Aorta (tissue), 5 donors: ENCODE measurements around the gene SLC25A25. TPM values are rescaled to one million over a fixed set of nuclear protein-coding genes. Genes with fewer than 3 reads are reported as not detected.

ENCODE experiments used
- ATAC-seq: fragments of 200-7000 bp; cut with Tn5 transposase; one replicate; pipeline ENCODE4 v1.9.1; 2022; ENCODE audit warnings: moderate library complexity; ENCODE audit not compliant: low FRiP score
- DNase-seq, 2 donors: peaks; one replicate each; pipeline ENCODE4 v3.0.0-alpha.2; 2020
- H3K27ac ChIP-seq, 2 donors: one replicate each; pipeline ENCODE4 v1.5.1; 2013; ENCODE audit warnings: low read length in 2 of 2, mild to moderate bottlenecking in 2 of 2, moderate library complexity in 2 of 2, control low read depth in 1 of 2, inconsistent platforms in 1 of 2, low read depth in 1 of 2
- H3K27me3 ChIP-seq, 2 donors: one replicate each; pipeline ENCODE4 v1.6.1; 2013; ENCODE audit warnings: control low read depth in 1 of 2, low read length in 1 of 2, mild to moderate bottlenecking in 1 of 2, moderate library complexity in 1 of 2; ENCODE audit not compliant: insufficient read depth in 2 of 2, control insufficient read depth in 1 of 2
- H3K36me3 ChIP-seq, 2 donors: one replicate each; pipeline ENCODE4 v1.6.1; 2013; ENCODE audit warnings: control low read depth in 1 of 2, low read length in 1 of 2, mild to moderate bottlenecking in 1 of 2; ENCODE audit not compliant: insufficient read depth in 2 of 2, control insufficient read depth in 1 of 2
- H3K4me1 ChIP-seq, 2 donors: one replicate each; pipeline ENCODE4 v1.6.1; 2013; ENCODE audit warnings: low read length in 2 of 2, control low read depth in 1 of 2, mild to moderate bottlenecking in 1 of 2, moderate library complexity in 1 of 2; ENCODE audit not compliant: insufficient read depth in 2 of 2, control insufficient read depth in 1 of 2
- H3K4me3 ChIP-seq, 2 donors: one replicate each; pipeline ENCODE4 v1.5.1; 2013; ENCODE audit warnings: low read length in 2 of 2, control low read depth in 1 of 2, mild to moderate bottlenecking in 1 of 2
- H3K9me3 ChIP-seq: one replicate; pipeline ENCODE4 v1.6.1; 2013; ENCODE audit warnings: mild to moderate bottlenecking, low read length; ENCODE audit not compliant: control insufficient read depth
- WGBS, 2 donors: extraction: QIAGEN DNeasy Blood & Tissue Kit; methylation state at CpG; one replicate each; pipeline ENCODE4 v1.1.7; 2013; 5-methylcytosine and 5-hydroxymethylcytosine counted together
- intact Hi-C, 2 donors: fragments of 100-400 bp; cut with DNase I; formaldehyde crosslinking; loops; one replicate each; pipeline versions ENCODE4 v1.14.2 to v1.15.0; 2022
- polyA plus RNA-seq, 2 donors: library from polyadenylated mRNA; stranded (reverse); fragments of 200-250 nt; gene quantifications; one replicate each; pipeline ENCODE4 v1.2.3, GENCODE V29; 2013
- total RNA-seq, 2 donors: library from RNA; stranded (reverse); fragmentation: NEBNext Ultra II Directional; extraction: Animal tissue kit (Norgen Biotek cat#: 25700); gene quantifications; one replicate each; pipeline ENCODE4 v1.2.1, GENCODE V29; 2021
- donor health status: healthy with polysubstance abuse.
- donor health status: Bipolar disorder and iron deficiency.
- donor health status: DM: no; HTN: no; CAD: no.
- donor health status: DM: no; HTN: no; CAD: no.
- donor health status: DM: yes; HTN: yes; CAD: no.

Gene SLC25A25
- total and polyA plus RNA-seq, 4 donors, result 9.8 to 40.9 (median 15.3) TPM

GRCh38 chr9:128101690-128102089, 33.7 kb downstream of the SLC25A25 start:
- Histone ChIP-seq H3K9me3 (no peaks in the 10 kb centered on the region), H3K36me3 (peaks cover 0 to 7% of the 10 kb centered on the region in 2 donors), H3K27me3 (no peaks in the 10 kb centered on the region), H3K4me3 (no peak overlapping the region), H3K4me1 (no peaks in the 10 kb centered on the region), H3K27ac (no peak overlapping the region)
- intact Hi-C loops, result loop anchor here in 1 of 2 donors (5.0 kb wide), 1 partner anchor 39 kb away; no protein-coding TSS in a partner anchor
- DNase-seq (peak in 1 of 2 donors; percentile 77), ATAC-seq (no peak)
- WGBS, 2 donors, result 80 to 81% methylated on average over 20 of the region's 20 CpGs

DNA sequence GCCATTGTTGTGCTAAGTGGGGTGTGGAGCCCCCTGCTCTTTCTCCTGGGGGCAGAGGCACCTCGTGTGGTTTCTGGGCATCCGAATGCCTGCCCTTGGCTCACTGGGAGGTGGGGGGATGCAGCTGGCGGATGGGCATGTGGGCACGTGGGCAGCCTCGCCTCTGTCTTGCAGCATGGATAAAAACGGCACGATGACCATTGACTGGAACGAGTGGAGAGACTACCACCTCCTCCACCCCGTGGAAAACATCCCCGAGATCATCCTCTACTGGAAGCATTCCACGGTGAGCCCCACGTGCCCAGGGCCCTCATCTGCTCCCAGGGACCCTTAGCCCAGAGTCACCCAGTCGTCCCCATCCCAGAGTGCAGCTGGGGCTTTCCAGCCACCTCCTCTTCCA, 34.2 kb downstream of the SLC25A25 start:
- Histone ChIP-seq H3K4me3 (no peak overlapping the region), H3K27me3 (no peaks in the 10 kb centered on the region), H3K27ac (no peak overlapping the region), H3K36me3 (peaks cover 0 to 11% of the 10 kb centered on the region in 2 donors), H3K9me3 (no peaks in the 10 kb centered on the region), H3K4me1 (no peaks in the 10 kb centered on the region)
- DNase-seq, result peak in 1 of 2 donors; percentile 54
- 83 to 84% methylated on average over 13 of the region's 13 CpGs for WGBS, 2 donors
- intact Hi-C loops, result loop anchor here in 1 of 2 donors (5.0 kb wide), 1 partner anchor 40 kb away; no protein-coding TSS in a partner anchor
- no peak for ATAC-seq

DNA sequence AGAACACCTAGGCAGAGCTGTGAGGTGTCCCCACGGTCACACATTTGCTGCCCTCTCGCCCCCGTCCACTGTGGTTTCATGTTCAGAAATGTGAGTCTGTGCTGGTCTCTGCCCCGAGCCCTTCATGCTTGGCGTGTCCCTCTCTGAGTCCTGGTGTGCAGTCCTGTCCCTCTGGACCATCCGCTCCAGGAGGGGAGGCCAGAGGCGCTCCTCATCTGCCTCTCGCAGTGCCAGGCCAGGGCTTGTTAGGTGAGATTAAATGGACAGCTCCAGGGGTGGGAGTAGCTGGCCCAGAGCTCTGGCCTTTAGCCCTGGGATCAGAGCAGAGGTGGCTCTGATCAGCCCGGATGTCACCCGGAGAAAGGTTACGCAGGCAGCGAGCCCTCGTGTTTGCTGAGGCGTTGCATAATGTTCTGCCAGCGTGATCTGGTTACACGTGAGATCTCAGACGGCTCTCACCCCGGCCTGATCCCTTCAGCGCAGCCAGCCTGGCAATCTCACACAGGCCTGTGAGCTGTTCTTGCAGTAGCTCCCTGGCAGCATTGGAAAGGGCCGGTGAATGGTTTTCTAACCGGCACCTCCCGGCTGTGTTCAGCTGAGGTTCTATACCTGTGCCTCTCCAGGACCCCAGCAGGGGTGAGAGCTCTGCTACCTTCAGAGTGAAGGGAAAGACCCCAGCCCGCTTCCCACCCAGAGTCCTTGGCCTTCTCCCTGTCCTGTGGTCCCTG, 35.0 kb downstream of the SLC25A25 start:
- no peaks in the 10 kb centered on the region for H3K27me3 ChIP-seq
- intact Hi-C loops, result loop anchor here in 1 of 2 donors (5.0 kb wide), 1 partner anchor 41 kb away; no protein-coding TSS in a partner anchor
- DNase-seq (peak in 1 of 2 donors; percentile 74), ATAC-seq (no peak)
- H3K36me3 ChIP-seq, result peaks cover 0 to 16% of the 10 kb centered on the region in 2 donors
- WGBS, 2 donors, result 90 to 92% methylated on average over 23 of the region's 23 CpGs
- H3K4me1 ChIP-seq, result no peaks in the 10 kb centered on the region
- H3K4me3 ChIP-seq, result no peak overlapping the region
- no peaks in the 10 kb centered on the region for H3K9me3 ChIP-seq
- no peak overlapping the region for H3K27ac ChIP-seq

DNA sequence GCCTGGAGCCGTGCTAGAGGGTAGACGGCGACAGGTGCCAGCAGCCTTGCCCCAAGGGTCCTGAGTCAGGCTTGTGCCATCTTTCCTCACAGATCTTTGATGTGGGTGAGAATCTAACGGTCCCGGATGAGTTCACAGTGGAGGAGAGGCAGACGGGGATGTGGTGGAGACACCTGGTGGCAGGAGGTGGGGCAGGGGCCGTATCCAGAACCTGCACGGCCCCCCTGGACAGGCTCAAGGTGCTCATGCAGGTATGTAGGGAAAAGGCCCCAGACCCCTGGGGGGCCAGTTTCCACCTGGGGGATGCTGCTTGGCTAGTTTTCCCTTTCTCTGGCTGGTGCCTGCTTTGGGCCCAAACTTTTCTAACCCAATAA, 35.5 kb downstream of the SLC25A25 start:
- Histone ChIP-seq H3K36me3 (peaks cover 0 to 16% of the 10 kb centered on the region in 2 donors), H3K4me3 (no peak overlapping the region), H3K27ac (no peak overlapping the region), H3K27me3 (no peaks in the 10 kb centered on the region), H3K9me3 (no peaks in the 10 kb centered on the region), H3K4me1 (no peaks in the 10 kb centered on the region)
- DNase-seq (peak in 1 of 2 donors; percentile 66), ATAC-seq (no peak)
- intact Hi-C loops, result loop anchor here in 1 of 2 donors (5.0 kb wide), 1 partner anchor 41 kb away; no protein-coding TSS in a partner anchor
- WGBS, 2 donors, result 71 to 72% methylated on average over 8 of the region's 8 CpGs

DNA sequence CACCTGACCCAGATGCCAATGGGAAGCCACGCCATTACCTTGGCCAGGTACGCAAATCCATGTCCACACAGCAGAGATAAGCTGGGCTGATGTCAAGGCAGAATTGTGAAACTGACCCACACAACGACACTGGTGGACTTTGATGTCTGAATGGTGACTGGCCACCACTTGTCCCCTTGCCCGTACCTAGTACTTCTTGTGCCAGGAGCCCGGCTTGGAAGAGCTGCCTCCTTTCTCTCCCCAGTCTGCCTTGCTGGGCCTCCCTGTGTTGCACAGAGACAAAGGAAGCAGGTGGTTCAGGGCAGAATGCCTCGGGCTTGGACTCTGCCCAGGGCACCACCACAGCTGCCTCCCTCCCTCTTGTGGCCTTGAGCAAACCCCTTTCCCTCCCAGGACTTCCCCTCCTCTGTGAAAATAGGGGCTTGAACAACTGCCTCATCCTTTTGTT, 36.2 kb downstream of the SLC25A25 start:
- peaks cover 0 to 16% of the 10 kb centered on the region in 2 donors for H3K36me3 ChIP-seq
- DNase-seq (peak in 1 of 2 donors; percentile 67), ATAC-seq (no peak)
- H3K27ac ChIP-seq, result no peak overlapping the region
- intact Hi-C loops, result loop anchor here in 1 of 2 donors (5.0 kb wide), 1 partner anchor 42 kb away; no protein-coding TSS in a partner anchor
- no peaks in the 10 kb centered on the region for H3K27me3 ChIP-seq
- 75 to 77% methylated on average over 6 of the region's 6 CpGs for WGBS, 2 donors
- H3K9me3 ChIP-seq, result no peaks in the 10 kb centered on the region
- H3K4me1 ChIP-seq, result no peaks in the 10 kb centered on the region
- no peak overlapping the region for H3K4me3 ChIP-seq

DNA sequence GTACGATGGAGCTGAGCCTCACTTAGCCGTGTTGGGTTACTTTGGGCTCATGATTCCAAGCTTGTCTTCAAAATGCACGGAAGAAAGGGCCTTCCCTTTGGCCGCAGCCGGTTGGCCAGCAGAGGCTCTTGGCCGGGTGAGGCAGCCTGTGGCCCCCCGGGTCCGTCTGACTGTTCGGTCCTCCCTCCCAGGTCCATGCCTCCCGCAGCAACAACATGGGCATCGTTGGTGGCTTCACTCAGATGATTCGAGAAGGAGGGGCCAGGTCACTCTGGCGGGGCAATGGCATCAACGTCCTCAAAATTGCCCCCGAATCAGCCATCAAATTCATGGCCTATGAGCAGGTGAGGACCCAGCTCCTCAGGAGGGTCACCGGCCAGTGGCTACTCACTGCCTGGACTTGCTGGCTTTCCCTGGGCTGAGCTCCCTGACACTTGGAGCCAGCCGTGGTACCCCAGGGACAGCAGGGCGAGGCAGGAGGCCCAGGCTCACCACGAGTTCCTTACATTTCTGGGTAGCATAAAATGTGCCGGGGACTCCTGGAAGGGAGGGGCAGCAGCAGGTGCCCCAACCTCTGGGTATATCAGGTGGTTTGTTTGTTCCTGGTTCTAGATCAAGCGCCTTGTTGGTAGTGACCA, 37.6 kb downstream of the SLC25A25 start:
- Histone ChIP-seq H3K27me3 (no peaks in the 10 kb centered on the region), H3K4me1 (no peaks in the 10 kb centered on the region), H3K9me3 (no peaks in the 10 kb centered on the region), H3K36me3 (peaks cover 0 to 16% of the 10 kb centered on the region in 2 donors), H3K27ac (no peak overlapping the region), H3K4me3 (no peak overlapping the region)
- intact Hi-C loops, result no loop called here
- DNase-seq (peak in 1 of 2 donors; percentile 57), ATAC-seq (no peak)
- WGBS, 2 donors, result 86% methylated on average over 21 of the region's 21 CpGs

GRCh38 chr9:128106181-128106939, 38.3 kb downstream of the SLC25A25 start:
- ATAC-seq (no peak), DNase-seq (peak in 1 of 2 donors; percentile 71)
- Histone ChIP-seq H3K9me3 (no peaks in the 10 kb centered on the region), H3K4me3 (no peak overlapping the region), H3K27ac (no peak overlapping the region), H3K27me3 (no peaks in the 10 kb centered on the region), H3K36me3 (peaks cover 0 to 16% of the 10 kb centered on the region in 2 donors), H3K4me1 (no peaks in the 10 kb centered on the region)
- intact Hi-C loops, result no loop called here
- 89 to 91% methylated on average over 23 of the region's 23 CpGs for WGBS, 2 donors

DNA sequence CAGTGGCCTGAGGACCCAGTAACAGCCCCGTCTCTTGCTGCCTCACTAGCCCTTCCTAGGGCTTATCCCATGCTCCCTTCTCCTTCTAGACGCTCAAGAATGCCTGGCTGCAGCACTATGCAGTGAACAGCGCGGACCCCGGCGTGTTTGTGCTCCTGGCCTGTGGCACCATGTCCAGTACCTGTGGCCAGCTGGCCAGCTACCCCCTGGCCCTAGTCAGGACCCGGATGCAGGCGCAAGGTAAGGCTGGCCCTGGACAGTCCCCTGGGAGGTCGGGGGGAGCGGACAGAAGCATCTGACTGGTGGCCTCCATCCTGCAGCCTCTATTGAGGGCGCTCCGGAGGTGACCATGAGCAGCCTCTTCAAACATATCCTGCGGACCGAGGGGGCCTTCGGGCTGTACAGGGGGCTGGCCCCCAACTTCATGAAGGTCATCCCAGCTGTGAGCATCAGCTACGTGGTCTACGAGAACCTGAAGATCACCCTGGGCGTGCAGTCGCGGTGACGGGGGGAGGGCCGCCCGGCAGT, 39.0 kb downstream of the SLC25A25 start:
- H3K4me1 ChIP-seq, result no peaks in the 10 kb centered on the region
- DNase-seq (peak in 1 of 2 donors; percentile 59), ATAC-seq (no peak)
- no peaks in the 10 kb centered on the region for H3K27me3 ChIP-seq
- H3K9me3 ChIP-seq, result no peaks in the 10 kb centered on the region
- H3K36me3 ChIP-seq, result peaks cover 0 to 16% of the 10 kb centered on the region in 2 donors
- H3K4me3 ChIP-seq, result no peak overlapping the region
- 85 to 87% methylated on average over 23 of the region's 23 CpGs for WGBS, 2 donors
- H3K27ac ChIP-seq, result no peak overlapping the region
- intact Hi-C loops, result no loop called here
